Heart left ventricle (tissue), 13 donors: ENCODE results near the gene STRA6.

Experiments
- POLR2A ChIP-seq, 2 donors: fragments of 450-650 bp; IDR thresholded peaks; one replicate each; pipeline ENCODE4 v1.6.1; 2017; ENCODE audit warnings: antibody characterized with exemption in 2 of 2, mild to moderate bottlenecking in 2 of 2, moderate library complexity in 2 of 2
- TF ChIP-seq, protein P1 (sequence below), 12 donors: fragments of 200-600 bp; sonication (generic) in 4 of 12; IDR thresholded peaks; one replicate each; pipeline versions ENCODE4 v1.5.0 to v1.8.0; 2018 to 2022; ENCODE audit warnings: antibody characterized with exemption in 12 of 12, mild to moderate bottlenecking in 5 of 12
- donor health status: ischemic (EF 13 %, LVEDD 7.1; RV severe dilation, severe dysfunction).
- donor health status: DM: no; HTN: yes; CAD: no.
- donor health status: DM: no; HTN: no; CAD: no.
- donor health status: ischemic (EF 25% LVEDD 6.9; RV normal size, moderate dysfunction).
- donor health status: ischemic (EF 25% LVEDD 5.7; RV mildly dilated, moderate dysfunction).
- donor health status: ischemic (EF 35%, LVEDD 5.7; RV mildly dilated, moderate dysfunction).
- donor health status: nonischemic (EF 11% LVEDD 7.7; RV severe dilation, severe dysfunction).
- donor health status: DM: yes; HTN: yes; CAD: no.
- donor health status: PGD.
- donor health status: ischemic (EF 29% LVEDD 5.4; RV normal size, mild dysfunction).
- donor health status: nonischemic (EF 23%, LVEDD 6.1; RV moderate dilation, normal function).

DNA sequence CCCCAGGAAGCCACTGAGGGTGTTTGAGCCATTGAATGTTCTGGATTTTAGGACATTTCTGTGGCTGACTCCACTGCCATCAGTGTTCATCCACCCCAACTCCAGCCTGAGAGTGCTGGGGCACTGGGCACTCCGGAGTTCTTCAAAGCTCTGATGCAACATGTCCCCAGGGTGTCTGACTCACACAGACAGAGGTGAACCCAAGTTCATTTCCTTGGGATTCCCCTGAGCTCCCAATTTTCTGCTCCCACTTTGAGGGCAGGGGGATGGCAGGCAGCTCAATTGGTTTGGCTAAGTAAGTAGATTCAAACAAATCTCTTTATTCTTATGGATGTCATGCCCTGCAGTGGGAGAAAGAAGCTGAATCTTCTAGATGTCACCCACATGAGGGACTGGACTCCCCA is 2.2 kb downstream of the STRA6 start:
- TF ChIP-seq, protein P1, sequence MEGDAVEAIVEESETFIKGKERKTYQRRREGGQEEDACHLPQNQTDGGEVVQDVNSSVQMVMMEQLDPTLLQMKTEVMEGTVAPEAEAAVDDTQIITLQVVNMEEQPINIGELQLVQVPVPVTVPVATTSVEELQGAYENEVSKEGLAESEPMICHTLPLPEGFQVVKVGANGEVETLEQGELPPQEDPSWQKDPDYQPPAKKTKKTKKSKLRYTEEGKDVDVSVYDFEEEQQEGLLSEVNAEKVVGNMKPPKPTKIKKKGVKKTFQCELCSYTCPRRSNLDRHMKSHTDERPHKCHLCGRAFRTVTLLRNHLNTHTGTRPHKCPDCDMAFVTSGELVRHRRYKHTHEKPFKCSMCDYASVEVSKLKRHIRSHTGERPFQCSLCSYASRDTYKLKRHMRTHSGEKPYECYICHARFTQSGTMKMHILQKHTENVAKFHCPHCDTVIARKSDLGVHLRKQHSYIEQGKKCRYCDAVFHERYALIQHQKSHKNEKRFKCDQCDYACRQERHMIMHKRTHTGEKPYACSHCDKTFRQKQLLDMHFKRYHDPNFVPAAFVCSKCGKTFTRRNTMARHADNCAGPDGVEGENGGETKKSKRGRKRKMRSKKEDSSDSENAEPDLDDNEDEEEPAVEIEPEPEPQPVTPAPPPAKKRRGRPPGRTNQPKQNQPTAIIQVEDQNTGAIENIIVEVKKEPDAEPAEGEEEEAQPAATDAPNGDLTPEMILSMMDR (IDR thresholded peaks at IDR 0.05): no peak
- TF ChIP-seq POLR2A (IDR thresholded peaks at IDR 0.05): no peak
